Measurements from ENCODE around the gene THSD7B. TPM values are rescaled to one million over a fixed set of nuclear protein-coding genes. Genes with fewer than 3 reads are reported as not detected.

Gene THSD7B
- total RNA-seq, 1 donor from 2014 or later: not detected

DNA sequence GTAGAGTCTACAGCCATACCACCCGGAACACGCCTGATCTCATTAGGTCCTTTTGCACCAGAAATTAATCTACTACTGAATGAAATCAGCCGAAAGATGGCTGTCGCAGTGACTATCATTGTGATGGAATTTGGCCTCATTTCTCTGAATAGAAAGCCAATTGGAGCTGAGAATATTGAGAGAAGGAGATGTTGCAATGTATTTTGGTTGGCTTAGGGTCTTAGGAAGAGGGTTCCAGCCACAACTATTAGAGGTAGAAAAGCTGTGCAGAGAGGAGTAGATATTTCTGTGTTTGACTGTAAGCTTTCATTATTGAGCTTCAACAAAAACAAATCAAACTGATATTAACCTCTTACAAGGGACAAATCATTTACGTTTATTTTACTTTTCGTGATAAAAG, 98.1 kb downstream of the THSD7B start:
- no peak overlapping the region for H3K4me3 ChIP-seq (ENCODE audit: low read depth, low read length)
- DNase-seq (ENCODE audit: low read depth) (no peak), FAIRE-seq (no peak)
- no peaks in the 10 kb centered on the region for H3K36me3 ChIP-seq (ENCODE audit: control insufficient read depth, insufficient read depth, low read length)
- no peaks in the 10 kb centered on the region for H3K27me3 ChIP-seq (ENCODE audit: control insufficient read depth, insufficient read depth, low read length)
- TF ChIP-seq, protein P1, sequence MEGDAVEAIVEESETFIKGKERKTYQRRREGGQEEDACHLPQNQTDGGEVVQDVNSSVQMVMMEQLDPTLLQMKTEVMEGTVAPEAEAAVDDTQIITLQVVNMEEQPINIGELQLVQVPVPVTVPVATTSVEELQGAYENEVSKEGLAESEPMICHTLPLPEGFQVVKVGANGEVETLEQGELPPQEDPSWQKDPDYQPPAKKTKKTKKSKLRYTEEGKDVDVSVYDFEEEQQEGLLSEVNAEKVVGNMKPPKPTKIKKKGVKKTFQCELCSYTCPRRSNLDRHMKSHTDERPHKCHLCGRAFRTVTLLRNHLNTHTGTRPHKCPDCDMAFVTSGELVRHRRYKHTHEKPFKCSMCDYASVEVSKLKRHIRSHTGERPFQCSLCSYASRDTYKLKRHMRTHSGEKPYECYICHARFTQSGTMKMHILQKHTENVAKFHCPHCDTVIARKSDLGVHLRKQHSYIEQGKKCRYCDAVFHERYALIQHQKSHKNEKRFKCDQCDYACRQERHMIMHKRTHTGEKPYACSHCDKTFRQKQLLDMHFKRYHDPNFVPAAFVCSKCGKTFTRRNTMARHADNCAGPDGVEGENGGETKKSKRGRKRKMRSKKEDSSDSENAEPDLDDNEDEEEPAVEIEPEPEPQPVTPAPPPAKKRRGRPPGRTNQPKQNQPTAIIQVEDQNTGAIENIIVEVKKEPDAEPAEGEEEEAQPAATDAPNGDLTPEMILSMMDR (IDR thresholded peaks at IDR 0.05; ENCODE audit: insufficient read depth, low read length, severe bottlenecking): no peak

DNA sequence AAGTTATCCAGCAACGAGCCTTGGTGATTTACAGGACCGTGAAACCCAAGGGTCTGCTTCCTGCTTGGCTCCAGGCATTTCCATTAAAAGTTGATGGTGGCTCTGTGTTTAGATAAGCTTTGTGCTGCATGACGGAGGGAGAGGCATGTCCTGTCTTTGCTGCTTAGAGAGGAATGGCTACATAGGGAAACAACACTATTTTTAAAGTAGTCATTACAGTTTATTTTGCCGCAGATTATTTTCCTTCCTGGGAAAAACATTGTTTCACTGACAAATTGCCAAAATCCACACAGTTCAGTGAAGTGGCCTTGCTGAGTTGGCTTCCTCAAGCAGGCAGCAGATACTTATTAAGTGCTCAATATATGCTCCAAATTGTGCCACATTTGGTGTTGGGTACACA, 98.5 kb downstream of the THSD7B start:
- FAIRE-seq (no peak), DNase-seq (ENCODE audit: low read depth) (no peak)

DNA sequence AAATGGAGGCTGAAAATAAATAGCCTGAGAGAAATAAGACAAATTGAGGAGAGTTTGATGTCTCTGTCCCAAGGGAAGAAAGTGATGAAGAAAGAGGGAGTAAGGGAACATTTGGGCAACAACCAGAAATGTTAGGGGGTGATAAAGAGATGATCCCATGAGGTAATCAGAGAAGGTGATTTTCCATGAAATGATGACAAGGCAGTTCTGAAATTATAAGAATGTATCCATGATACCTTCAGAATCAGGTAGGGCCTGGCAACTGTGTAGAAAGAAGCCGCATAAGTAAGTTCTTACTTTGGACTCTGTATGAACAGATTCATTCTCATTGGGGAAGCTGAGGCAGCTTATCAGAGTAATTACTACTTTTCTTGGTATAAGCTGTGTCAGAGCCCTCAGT, 106.1 kb downstream of the THSD7B start:
- FAIRE-seq (no peak), DNase-seq (ENCODE audit: low read depth) (no peak)
- no peaks in the 10 kb centered on the region for H3K27me3 ChIP-seq (ENCODE audit: control insufficient read depth, insufficient read depth, low read length)
- H3K4me3 ChIP-seq (ENCODE audit: low read depth, low read length): no peak overlapping the region
- H3K36me3 ChIP-seq (ENCODE audit: control insufficient read depth, insufficient read depth, low read length): no peaks in the 10 kb centered on the region
- TF ChIP-seq, protein P1 (IDR thresholded peaks at IDR 0.05; ENCODE audit: insufficient read depth, low read length, severe bottlenecking): no peak

More for the DNA sequence above, 98.5 kb downstream of the THSD7B start:
- no peak overlapping the region for H3K4me3 ChIP-seq (ENCODE audit: low read depth, low read length)
- no peaks in the 10 kb centered on the region for H3K36me3 ChIP-seq (ENCODE audit: control insufficient read depth, insufficient read depth, low read length)
- TF ChIP-seq, protein P1 (IDR thresholded peaks at IDR 0.05; ENCODE audit: insufficient read depth, low read length, severe bottlenecking): no peak
- H3K27me3 ChIP-seq (ENCODE audit: control insufficient read depth, insufficient read depth, low read length): no peaks in the 10 kb centered on the region

- TF ChIP-seq, protein P1 (IDR thresholded peaks at IDR 0.05; ENCODE audit: insufficient read depth, low read length, severe bottlenecking): peak; percentile 3
- DNase-seq (ENCODE audit: low read depth) (no peak), FAIRE-seq (no peak)
- Histone ChIP-seq H3K36me3 (ENCODE audit: control insufficient read depth, insufficient read depth, low read length) (no peaks in the 10 kb centered on the region), H3K27me3 (ENCODE audit: control insufficient read depth, insufficient read depth, low read length) (no peaks in the 10 kb centered on the region), H3K4me3 (ENCODE audit: low read depth, low read length) (no peak overlapping the region)
Measured at GRCh38 chr2:136874258-136874657, 108.9 kb downstream of the THSD7B start.

GRCh38 chr2:136891100-136891499, 125.8 kb downstream of the THSD7B start:
- Histone ChIP-seq H3K36me3 (ENCODE audit: control insufficient read depth, insufficient read depth, low read length) (no peaks in the 10 kb centered on the region), H3K4me3 (ENCODE audit: low read depth, low read length) (no peak overlapping the region), H3K27me3 (ENCODE audit: control insufficient read depth, insufficient read depth, low read length) (no peaks in the 10 kb centered on the region)
- FAIRE-seq: no peak
- no peak for DNase-seq (ENCODE audit: low read depth)
- TF ChIP-seq, protein P1 (IDR thresholded peaks at IDR 0.05; ENCODE audit: insufficient read depth, low read length, severe bottlenecking): no peak

DNA sequence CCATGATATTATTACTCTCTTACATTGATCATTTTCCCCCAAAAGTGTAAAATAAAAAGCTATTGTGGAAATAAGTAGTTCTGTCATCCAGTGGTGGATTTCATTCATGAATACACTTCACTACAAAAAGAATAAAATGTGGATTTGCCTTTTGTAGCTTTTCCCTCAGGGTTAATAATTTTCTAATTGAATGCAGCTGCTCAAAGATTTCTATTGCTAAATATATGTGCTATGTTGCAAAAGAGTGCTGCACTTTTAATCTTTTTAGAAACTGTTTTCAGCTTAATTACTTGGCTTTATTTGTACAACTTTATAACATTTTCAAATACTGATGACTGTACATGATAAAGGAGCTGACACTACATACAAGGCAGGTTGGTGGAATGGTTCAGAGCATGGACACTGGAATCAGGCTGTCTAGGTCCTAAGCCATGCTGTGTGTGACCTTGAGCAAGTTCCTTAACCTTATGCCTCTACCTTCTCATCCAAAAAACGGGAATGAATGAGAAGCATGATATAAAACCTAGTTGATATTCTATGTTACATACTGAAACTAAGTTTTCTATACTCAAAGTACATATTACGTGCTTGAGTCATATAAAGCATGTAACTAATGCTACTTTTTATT, 128.8 kb downstream of the THSD7B start:
- no peaks in the 10 kb centered on the region for H3K27me3 ChIP-seq (ENCODE audit: control insufficient read depth, insufficient read depth, low read length)
- no peak for DNase-seq (ENCODE audit: low read depth)
- no peak for FAIRE-seq
- no peaks in the 10 kb centered on the region for H3K36me3 ChIP-seq (ENCODE audit: control insufficient read depth, insufficient read depth, low read length)
- H3K4me3 ChIP-seq (ENCODE audit: low read depth, low read length): no peak overlapping the region
- TF ChIP-seq, protein P1 (IDR thresholded peaks at IDR 0.05; ENCODE audit: insufficient read depth, low read length, severe bottlenecking): no peak

All from bronchial epithelial cell (primary cell).